Measurements from ENCODE around the gene RIPPLY3. TPM values are rescaled to one million over a fixed set of nuclear protein-coding genes. Genes with fewer than 3 reads are reported as not detected.
A peak's percentile ranks its signal among the peaks of the same experiment; 100 is the strongest.
"Not testable (repeated sequence)": the region's sequence is repeated elsewhere in the genome, so short reads cannot be mapped to it uniquely, and the experiment has no call there.

RIPPLY3 gene
- total and polyA plus RNA-seq, 5 donors from 2014 or later, result not detected

- not testable (repeated sequence) for DNase-seq; H3K4me3 Mint-ChIP-seq; H3K4me1 Mint-ChIP-seq; H3K27ac Mint-ChIP-seq; H3K9me3 ChIP-seq (ENCODE audit: control insufficient read depth in 2 of 2, low read length in 2 of 2); H3K27ac ChIP-seq (ENCODE audit: insufficient read depth, low read length, poor library complexity, severe bottlenecking); H3K4me1 ChIP-seq (ENCODE audit: control insufficient read depth, insufficient read depth, low read length, poor library complexity, severe bottlenecking); H3K36me3 ChIP-seq (ENCODE audit: control insufficient read depth, insufficient read depth, low read length); ATAC-seq (ENCODE audit: low read depth in 2 of 2); H3K27me3 ChIP-seq (ENCODE audit: control insufficient read depth, insufficient read depth, low read length); H3K4me3 ChIP-seq (ENCODE audit: low read depth, low read length); H3K36me3 Mint-ChIP-seq; H3K9me3 Mint-ChIP-seq
- H3K27me3 Mint-ChIP-seq, result peaks cover 15% of the 10 kb centered on the region
These were observed 11.2 kb upstream of the RIPPLY3 start for GRCh38 chr21:36995285-36995684.

- ATAC-seq (ENCODE audit: low read depth in 2 of 2), result no peak
- Histone ChIP-seq H3K9me3 (ENCODE audit: control insufficient read depth in 2 of 2, low read length in 2 of 2) (no peaks in the 10 kb centered on the region), H3K27me3 (ENCODE audit: control insufficient read depth, insufficient read depth, low read length) (peaks cover 2% of the 10 kb centered on the region), H3K4me3 (ENCODE audit: low read depth, low read length) (no peak overlapping the region), H3K36me3 (ENCODE audit: control insufficient read depth, insufficient read depth, low read length) (no peaks in the 10 kb centered on the region), H3K4me1 (ENCODE audit: control insufficient read depth, insufficient read depth, low read length, poor library complexity, severe bottlenecking) (no peaks in the 10 kb centered on the region), H3K27ac (ENCODE audit: insufficient read depth, low read length, poor library complexity, severe bottlenecking) (no peak overlapping the region)
- peaks cover 10% of the 10 kb centered on the region for H3K27me3 Mint-ChIP-seq
- H3K4me3 Mint-ChIP-seq, result peak overlapping the region in 1 of 4 donors; percentile 55
- H3K9me3 Mint-ChIP-seq, result no peaks in the 10 kb centered on the region
- no peak overlapping the region for H3K27ac Mint-ChIP-seq
- peaks cover 0 to 7% (median 2%) of the 10 kb centered on the region in 4 donors for H3K4me1 Mint-ChIP-seq
- H3K36me3 Mint-ChIP-seq, result no peaks in the 10 kb centered on the region
- DNase-seq, result no peak
These were observed 7.2 kb upstream of the RIPPLY3 start for GRCh38 chr21:36999131-36999898.

DNA sequence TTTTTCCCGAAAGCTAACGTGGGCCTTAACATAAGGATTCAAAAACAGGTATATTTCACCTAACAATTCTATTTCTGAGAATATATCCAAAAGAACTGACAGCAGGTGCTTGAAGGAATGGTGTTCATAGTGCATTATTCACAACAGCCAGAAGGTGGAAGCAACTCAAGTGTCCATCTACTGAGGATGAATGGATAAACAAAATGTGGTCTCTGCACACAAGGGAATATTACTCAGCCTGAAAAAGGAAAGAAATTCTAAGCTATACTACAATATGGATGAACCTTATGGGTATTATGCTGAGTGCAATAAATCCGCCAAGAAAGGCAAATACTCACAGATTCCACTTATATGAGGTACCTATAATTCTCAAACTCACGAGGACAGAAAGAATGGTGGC lies 6.1 kb upstream of the RIPPLY3 start:
- peaks cover 0 to 7% (median 2%) of the 10 kb centered on the region in 4 donors for H3K4me1 Mint-ChIP-seq
- Histone ChIP-seq H3K4me3 (ENCODE audit: low read depth, low read length) (no peak overlapping the region), H3K9me3 (ENCODE audit: control insufficient read depth in 2 of 2, low read length in 2 of 2) (no peaks in the 10 kb centered on the region), H3K36me3 (ENCODE audit: control insufficient read depth, insufficient read depth, low read length) (no peaks in the 10 kb centered on the region), H3K27me3 (ENCODE audit: control insufficient read depth, insufficient read depth, low read length) (peaks cover 2% of the 10 kb centered on the region), H3K4me1 (ENCODE audit: control insufficient read depth, insufficient read depth, low read length, poor library complexity, severe bottlenecking) (no peaks in the 10 kb centered on the region), H3K27ac (ENCODE audit: insufficient read depth, low read length, poor library complexity, severe bottlenecking) (no peak overlapping the region)
- H3K36me3 Mint-ChIP-seq, result no peaks in the 10 kb centered on the region
- peaks cover 13% of the 10 kb centered on the region for H3K27me3 Mint-ChIP-seq
- H3K27ac Mint-ChIP-seq, result no peak overlapping the region
- H3K4me3 Mint-ChIP-seq, result no peak overlapping the region
- no peak for ATAC-seq (ENCODE audit: low read depth in 2 of 2)
- no peaks in the 10 kb centered on the region for H3K9me3 Mint-ChIP-seq
- DNase-seq, result no peak

DNA sequence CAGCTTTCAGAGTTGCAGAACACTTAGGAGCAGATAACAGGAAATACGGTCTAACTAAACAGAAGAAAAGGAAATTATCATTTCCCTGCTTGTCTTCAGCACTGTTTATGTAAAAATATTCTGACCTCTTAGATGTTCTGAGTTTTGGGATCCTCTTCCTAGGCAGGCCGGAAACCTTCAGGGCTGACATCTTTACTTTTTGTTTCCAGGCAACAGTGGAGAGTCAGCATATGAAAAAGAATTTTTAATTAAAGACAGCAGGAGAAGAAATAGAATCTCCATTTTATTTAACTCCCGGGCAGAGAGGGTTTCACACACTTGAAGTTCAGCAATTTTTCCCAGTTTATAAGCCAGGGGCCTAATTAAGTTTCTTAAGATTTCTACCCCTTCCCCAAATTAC lies 5.1 kb upstream of the RIPPLY3 start:
- ATAC-seq (ENCODE audit: low read depth in 2 of 2) (no peak), DNase-seq (no peak)
- Histone ChIP-seq H3K4me3 (ENCODE audit: low read depth, low read length) (no peak overlapping the region), H3K27ac (ENCODE audit: insufficient read depth, low read length, poor library complexity, severe bottlenecking) (no peak overlapping the region), H3K9me3 (ENCODE audit: control insufficient read depth in 2 of 2, low read length in 2 of 2) (no peaks in the 10 kb centered on the region), H3K36me3 (ENCODE audit: control insufficient read depth, insufficient read depth, low read length) (no peaks in the 10 kb centered on the region), H3K27me3 (ENCODE audit: control insufficient read depth, insufficient read depth, low read length) (peaks cover 2% of the 10 kb centered on the region), H3K4me1 (ENCODE audit: control insufficient read depth, insufficient read depth, low read length, poor library complexity, severe bottlenecking) (peaks cover 6% of the 10 kb centered on the region)
- no peak overlapping the region for H3K4me3 Mint-ChIP-seq
- peaks cover 0 to 9% (median 2%) of the 10 kb centered on the region in 4 donors for H3K4me1 Mint-ChIP-seq
- H3K27ac Mint-ChIP-seq, result no peak overlapping the region
- H3K27me3 Mint-ChIP-seq, result peaks cover 17% of the 10 kb centered on the region
- H3K9me3 Mint-ChIP-seq, result no peaks in the 10 kb centered on the region
- no peaks in the 10 kb centered on the region for H3K36me3 Mint-ChIP-seq

DNA sequence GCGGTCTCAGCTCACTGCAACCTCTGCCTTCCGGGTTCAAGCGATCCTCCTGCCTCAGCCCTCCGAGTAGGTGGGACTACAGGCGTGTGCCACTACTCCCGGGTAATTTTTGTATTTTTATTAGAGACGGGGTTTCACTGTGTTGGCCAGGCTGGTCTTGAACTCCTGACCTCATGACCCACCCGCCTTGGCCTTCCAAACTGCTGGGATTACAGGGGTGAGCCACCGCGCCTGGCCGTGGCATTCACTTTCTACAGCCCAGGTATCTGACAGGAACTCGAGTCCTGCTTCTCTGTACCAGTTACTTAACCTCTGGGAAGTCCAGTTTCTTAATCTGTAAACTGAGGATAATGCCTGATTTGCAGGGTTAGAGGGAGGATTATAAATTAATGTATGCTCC lies 3.7 kb upstream of the RIPPLY3 start:
- peaks cover 0 to 15% (median 6%) of the 10 kb centered on the region in 4 donors for H3K4me1 Mint-ChIP-seq
- not testable (repeated sequence) for H3K27ac Mint-ChIP-seq; H3K36me3 ChIP-seq (ENCODE audit: control insufficient read depth, insufficient read depth, low read length)

GRCh38 chr21:37003917-37004316 lies 2.6 kb upstream of the RIPPLY3 start:
- H3K36me3 Mint-ChIP-seq, result not testable (repeated sequence)
- Mint-ChIP-seq H3K4me1 (peaks cover under 1 to 15% (median 6%) of the 10 kb centered on the region in 4 donors), H3K27me3 (peaks cover 37% of the 10 kb centered on the region)

More for the DNA sequence above, 3.7 kb upstream of the RIPPLY3 start:
- not testable (repeated sequence) for H3K4me3 Mint-ChIP-seq; H3K27ac ChIP-seq (ENCODE audit: insufficient read depth, low read length, poor library complexity, severe bottlenecking); H3K9me3 ChIP-seq (ENCODE audit: control insufficient read depth in 2 of 2, low read length in 2 of 2); H3K9me3 Mint-ChIP-seq; H3K27me3 ChIP-seq (ENCODE audit: control insufficient read depth, insufficient read depth, low read length); H3K4me3 ChIP-seq (ENCODE audit: low read depth, low read length); H3K36me3 Mint-ChIP-seq; ATAC-seq (ENCODE audit: low read depth in 2 of 2); DNase-seq
- peaks cover 27% of the 10 kb centered on the region for H3K27me3 Mint-ChIP-seq
- H3K4me1 ChIP-seq (ENCODE audit: control insufficient read depth, insufficient read depth, low read length, poor library complexity, severe bottlenecking), result peaks cover 14% of the 10 kb centered on the region

DNA sequence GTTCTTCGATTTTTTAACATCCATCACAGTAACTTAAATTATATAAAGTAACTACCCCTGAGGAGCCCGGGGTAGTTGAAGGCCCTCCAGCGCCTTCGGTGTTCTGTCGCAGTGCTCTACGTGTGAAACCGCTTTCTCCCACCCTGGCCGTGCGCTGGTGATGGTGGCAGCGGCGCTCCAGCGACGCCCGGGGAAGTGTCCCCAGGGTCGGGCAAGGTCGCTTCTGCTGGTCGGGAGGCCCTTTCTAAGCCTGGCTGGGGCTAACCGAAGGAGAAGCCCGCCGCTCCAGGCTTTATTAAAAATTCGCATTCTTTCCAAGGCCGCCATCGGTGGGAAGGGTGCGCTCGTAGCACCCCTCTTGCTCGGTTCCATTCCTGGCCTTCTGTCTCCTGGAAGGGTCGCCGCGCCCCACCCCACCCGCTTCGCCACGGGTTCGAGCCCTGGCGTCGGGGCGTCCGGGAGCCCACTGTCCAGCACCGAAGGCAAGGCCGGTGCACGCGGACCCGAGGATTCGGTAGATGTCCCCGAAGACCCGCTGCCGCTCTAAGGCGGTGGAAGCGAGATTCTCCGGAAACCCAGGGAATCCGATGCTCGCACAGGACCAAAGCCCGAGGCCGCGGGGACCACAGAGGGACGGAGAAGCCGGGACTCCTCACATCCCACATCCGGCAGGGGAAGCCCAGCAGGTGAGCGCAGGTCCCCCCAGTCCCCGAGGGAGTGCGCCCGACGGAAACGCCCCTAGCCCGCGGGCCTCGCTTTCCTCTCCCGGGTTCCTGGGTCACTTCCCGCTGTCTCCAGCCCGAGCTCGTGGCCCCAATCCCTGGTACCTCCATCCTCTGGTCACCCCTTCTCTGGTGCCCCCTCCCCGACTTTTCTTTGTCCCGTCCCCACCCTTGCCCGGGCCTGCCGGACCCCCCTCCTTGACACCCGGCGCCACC lies 685 bp upstream of the RIPPLY3 start:
- Mint-ChIP-seq H3K27ac (no peak overlapping the region), H3K27me3 (peaks cover 55% of the 10 kb centered on the region), H3K36me3 (no peaks in the 10 kb centered on the region), H3K9me3 (peaks cover 0 to 4% (median 0%) of the 10 kb centered on the region in 7 donors), H3K4me3 (peak overlapping the region in 2 of 4 donors; percentile 48 to 51), H3K4me1 (peaks cover 6 to 24% (median 14%) of the 10 kb centered on the region in 4 donors)
- Histone ChIP-seq H3K27me3 (ENCODE audit: control insufficient read depth, insufficient read depth, low read length) (peaks cover 20% of the 10 kb centered on the region), H3K27ac (ENCODE audit: insufficient read depth, low read length, poor library complexity, severe bottlenecking) (no peak overlapping the region), H3K9me3 (ENCODE audit: control insufficient read depth in 2 of 2, low read length in 2 of 2) (no peaks in the 10 kb centered on the region), H3K36me3 (ENCODE audit: control insufficient read depth, insufficient read depth, low read length) (no peaks in the 10 kb centered on the region), H3K4me3 (ENCODE audit: low read depth, low read length) (no peak overlapping the region), H3K4me1 (ENCODE audit: control insufficient read depth, insufficient read depth, low read length, poor library complexity, severe bottlenecking) (peaks cover 24% of the 10 kb centered on the region)
- ATAC-seq (ENCODE audit: low read depth in 2 of 2), result no peak
- no peak for DNase-seq

More at GRCh38 chr21:37003917-37004316, 2.6 kb upstream of the RIPPLY3 start:
- not testable (repeated sequence) for H3K36me3 ChIP-seq (ENCODE audit: control insufficient read depth, insufficient read depth, low read length); DNase-seq; H3K9me3 ChIP-seq (ENCODE audit: control insufficient read depth in 2 of 2, low read length in 2 of 2); H3K4me3 Mint-ChIP-seq; ATAC-seq (ENCODE audit: low read depth in 2 of 2); H3K27ac ChIP-seq (ENCODE audit: insufficient read depth, low read length, poor library complexity, severe bottlenecking); H3K27ac Mint-ChIP-seq; H3K27me3 ChIP-seq (ENCODE audit: control insufficient read depth, insufficient read depth, low read length); H3K4me3 ChIP-seq (ENCODE audit: low read depth, low read length); H3K9me3 Mint-ChIP-seq
- H3K4me1 ChIP-seq (ENCODE audit: control insufficient read depth, insufficient read depth, low read length, poor library complexity, severe bottlenecking), result peaks cover 14% of the 10 kb centered on the region

Measured in CD4-positive, CD25-positive, alpha-beta regulatory T cell (primary cell).